ENCODE measurements around the gene CLIC3.
"Not testable (repeated sequence)": the region's sequence is repeated elsewhere in the genome, so short reads cannot be mapped to it uniquely, and the experiment has no call there.

The CLIC3 gene

GRCh38 chr9:137006116-137007003 is 10.0 kb upstream of the CLIC3 start:
- TF ChIP-seq POU6F1 (CRISPR knock-in tag; IDR thresholded peaks at IDR 0.05; ENCODE audit: borderline replicate concordance, low read depth), result no peak
- no peak for TF ChIP-seq PATZ1 (CRISPR knock-in tag; IDR thresholded peaks at IDR 0.05; ENCODE audit: borderline replicate concordance)
- no peak for TF ChIP-seq TSHZ2 (CRISPR knock-in tag; IDR thresholded peaks at IDR 0.05)
- TF ChIP-seq CREB5 (CRISPR knock-in tag; IDR thresholded peaks at IDR 0.05; ENCODE audit: low read depth), result no peak
- no peak for TF ChIP-seq ZFP3 (CRISPR knock-in tag; IDR thresholded peaks at IDR 0.05)
- no peak for TF ChIP-seq ISL1 (CRISPR knock-in tag; IDR thresholded peaks at IDR 0.05)
- TF ChIP-seq CSDC2 (CRISPR knock-in tag; IDR thresholded peaks at IDR 0.05), result no peak
- no peak for TF ChIP-seq CSRNP3 (CRISPR knock-in tag; IDR thresholded peaks at IDR 0.05)
- no peak for ATAC-seq

- ATAC-seq, result not testable (repeated sequence)
Observed at GRCh38 chr9:137004285-137004684, 7.9 kb upstream of the CLIC3 start.

- TF ChIP-seq PATZ1 (CRISPR knock-in tag; IDR thresholded peaks at IDR 0.05; ENCODE audit: borderline replicate concordance) (no peak), ZFP30 (CRISPR knock-in tag; IDR thresholded peaks at IDR 0.05) (no peak), CREB5 (CRISPR knock-in tag; IDR thresholded peaks at IDR 0.05; ENCODE audit: low read depth) (no peak), SNAI2 (CRISPR knock-in tag; IDR thresholded peaks at IDR 0.05) (no peak), TCF4 (CRISPR knock-in tag; IDR thresholded peaks at IDR 0.05; ENCODE audit: borderline replicate concordance) (no peak), TSHZ2 (CRISPR knock-in tag; IDR thresholded peaks at IDR 0.05) (no peak), POU6F1 (CRISPR knock-in tag; IDR thresholded peaks at IDR 0.05; ENCODE audit: borderline replicate concordance, low read depth) (no peak), ARNTL (CRISPR knock-in tag; IDR thresholded peaks at IDR 0.05; ENCODE audit: borderline replicate concordance, low read depth) (no peak), ESRRG (CRISPR knock-in tag; IDR thresholded peaks at IDR 0.05) (no peak), ZFP3 (CRISPR knock-in tag; IDR thresholded peaks at IDR 0.05) (no peak), ZNF565 (CRISPR knock-in tag; conservative IDR thresholded peaks at IDR 0.05; ENCODE audit: low read depth) (no peak), GLIS3 (CRISPR knock-in tag; IDR thresholded peaks at IDR 0.05) (no peak), CSDC2 (CRISPR knock-in tag; IDR thresholded peaks at IDR 0.05) (no peak), TOX (CRISPR knock-in tag; IDR thresholded peaks at IDR 0.05; ENCODE audit: borderline replicate concordance) (no peak), ISL1 (CRISPR knock-in tag; IDR thresholded peaks at IDR 0.05) (no peak)
- ATAC-seq, result no peak
Observed at GRCh38 chr9:137002646-137003041, 6.3 kb upstream of the CLIC3 start.
